HepG2 (cell line): ENCODE results near the gene LCTL. TPM values are rescaled to one million over a fixed set of nuclear protein-coding genes. Genes with fewer than 3 reads are reported as not detected.

Source experiments
- DRAP1 ChIP-seq: IDR thresholded peaks from 2 replicates; pipeline ENCODE4 v1.6.1; 2016; ENCODE audit warnings: missing genetic modification reagents, missing compliant biosample characterization
- GTF2F1 ChIP-seq: fragments of 150-350 bp; IDR thresholded peaks from 2 replicates; pipeline ENCODE4 v1.6.1; 2014; ENCODE audit warnings: low read length
- JUNB ChIP-seq: sonication (generic); formaldehyde crosslinking; IDR thresholded peaks from 2 replicates; pipeline ENCODE4 v1.8.0; 2022; ENCODE audit warnings: missing genetic modification reagents, mild to moderate bottlenecking, borderline replicate concordance
- KDM3A ChIP-seq: IDR thresholded peaks from 2 replicates; pipeline ENCODE4 v1.6.1; 2018; ENCODE audit warnings: low read depth, missing compliant biosample characterization
- MLLT10 ChIP-seq: sonication (generic); formaldehyde crosslinking; IDR thresholded peaks from 2 replicates; pipeline ENCODE4 v1.4.0; 2020; ENCODE audit warnings: missing genetic modification reagents
- NR3C1 ChIP-seq: sonication (generic); formaldehyde crosslinking; IDR thresholded peaks from 2 replicates; pipeline ENCODE4 v1.4.0; 2020; ENCODE audit warnings: missing genetic modification reagents
- PCBP2 ChIP-seq: fragments of 200-400 bp; formaldehyde crosslinking; optimal IDR thresholded peaks from 2 replicates; pipeline ENCODE3; 2018; ENCODE audit warnings: low read length, low read depth; ENCODE audit not compliant: poor library complexity, severe bottlenecking
- POGZ ChIP-seq: sonication (generic); formaldehyde crosslinking; IDR thresholded peaks from 2 replicates; pipeline ENCODE4 v1.4.0; 2020; ENCODE audit warnings: mild to moderate bottlenecking, missing genetic modification reagents
- POLR2A ChIP-seq, 2 experiments: IDR thresholded peaks; 2 replicates each; pipeline ENCODE4 v1.6.1; 2011; ENCODE audit warnings: low read depth in 2 of 2, low read length in 2 of 2, mild to moderate bottlenecking in 1 of 2, moderate library complexity in 1 of 2; ENCODE audit not compliant: insufficient read depth in 1 of 2
- RXRB ChIP-seq: IDR thresholded peaks from 2 replicates; pipeline ENCODE4 v1.6.1; 2016; ENCODE audit warnings: borderline replicate concordance, missing genetic modification reagents, missing compliant biosample characterization
- SCMH1 ChIP-seq: sonication (generic); formaldehyde crosslinking; IDR thresholded peaks from 2 replicates; pipeline ENCODE4 v1.9.0; 2021; ENCODE audit warnings: missing genetic modification reagents, mild to moderate bottlenecking, borderline replicate concordance
- SSRP1 ChIP-seq: IDR thresholded peaks from 2 replicates; pipeline ENCODE4 v1.6.1; 2016; ENCODE audit warnings: control low read depth
- THAP11 ChIP-seq: IDR thresholded peaks from 2 replicates; pipeline ENCODE4 v1.6.1; 2016; ENCODE audit warnings: missing biosample characterization, missing genetic modification reagents
- ZNF317 ChIP-seq: sonication (generic); formaldehyde crosslinking; IDR thresholded peaks from 2 replicates; pipeline ENCODE4 v1.5.0; 2020; ENCODE audit warnings: mild to moderate bottlenecking, missing genetic modification reagents
- ZNF598 ChIP-seq: sonication (generic); formaldehyde crosslinking; IDR thresholded peaks from 2 replicates; pipeline ENCODE4 v1.5.1; 2020; ENCODE audit warnings: mild to moderate bottlenecking, missing genetic modification reagents, borderline replicate concordance
- ZNF850 ChIP-seq: sonication (generic); formaldehyde crosslinking; conservative IDR thresholded peaks from 2 replicates; pipeline ENCODE4 v1.9.0; 2021; ENCODE audit warnings: mild to moderate bottlenecking, missing genetic modification reagents
- ZSCAN31 ChIP-seq: sonication (generic); formaldehyde crosslinking; IDR thresholded peaks from 2 replicates; pipeline ENCODE4 v1.5.0; 2020; ENCODE audit warnings: low read depth, mild to moderate bottlenecking, missing genetic modification reagents
- polyA plus RNA-seq, 8 experiments: library from polyadenylated mRNA; depleted of rRNA in 3 of 8; stranded (reverse) in 7 of 8; unstranded in 1 of 8; fragments of >200 nt; fragmentation: Illumina TruSeq in 4 of 8; extraction: Trizol in 4 of 8; gene quantifications; 2 replicates each; pipeline versions ENCODE4 v1.2.1 to v1.2.3, GENCODE V29; 2011 to 2016; ENCODE audit warnings: low read depth in 4 of 8, missing spikeins in 1 of 8, mixed read lengths in 1 of 8; ENCODE audit not compliant: insufficient read depth in 1 of 8
- total RNA-seq, 5 experiments: library from RNA; depleted of rRNA; stranded (reverse); fragments of >200 nt; fragmentation: Illumina TruSeq; extraction: Trizol; gene quantifications; 2 replicates each; pipeline ENCODE4 v1.2.3, GENCODE V29; 2016; ENCODE audit warnings: low read depth in 1 of 5
- TF ChIP-seq, protein P1 (sequence below): sonication (generic); formaldehyde crosslinking; IDR thresholded peaks from 2 replicates; pipeline ENCODE4 v1.4.0; 2020; ENCODE audit warnings: mild to moderate bottlenecking, low read depth, missing genetic modification reagents
- TF ChIP-seq, protein P2 (sequence below): sonication (generic); formaldehyde crosslinking; IDR thresholded peaks from 2 replicates; pipeline ENCODE4 v1.4.0; 2020; ENCODE audit warnings: mild to moderate bottlenecking, missing genetic modification reagents
- TF ChIP-seq, protein P3 (sequence below): IDR thresholded peaks from 2 replicates; pipeline ENCODE4 v1.6.1; 2016; ENCODE audit warnings: mild to moderate bottlenecking, missing biosample characterization, missing genetic modification reagents
- TF ChIP-seq, protein P4 (sequence below): sonication (generic); formaldehyde crosslinking; conservative IDR thresholded peaks from 2 replicates; pipeline ENCODE4 v1.8.0; 2022; ENCODE audit warnings: missing genetic modification reagents

Gene LCTL
- total and polyA plus RNA-seq, 2 of the 13 experiments (the other 11 are each of a cell fraction or from before 2014, with no cell fraction given): 0.96 to 1.4 TPM

DNA sequence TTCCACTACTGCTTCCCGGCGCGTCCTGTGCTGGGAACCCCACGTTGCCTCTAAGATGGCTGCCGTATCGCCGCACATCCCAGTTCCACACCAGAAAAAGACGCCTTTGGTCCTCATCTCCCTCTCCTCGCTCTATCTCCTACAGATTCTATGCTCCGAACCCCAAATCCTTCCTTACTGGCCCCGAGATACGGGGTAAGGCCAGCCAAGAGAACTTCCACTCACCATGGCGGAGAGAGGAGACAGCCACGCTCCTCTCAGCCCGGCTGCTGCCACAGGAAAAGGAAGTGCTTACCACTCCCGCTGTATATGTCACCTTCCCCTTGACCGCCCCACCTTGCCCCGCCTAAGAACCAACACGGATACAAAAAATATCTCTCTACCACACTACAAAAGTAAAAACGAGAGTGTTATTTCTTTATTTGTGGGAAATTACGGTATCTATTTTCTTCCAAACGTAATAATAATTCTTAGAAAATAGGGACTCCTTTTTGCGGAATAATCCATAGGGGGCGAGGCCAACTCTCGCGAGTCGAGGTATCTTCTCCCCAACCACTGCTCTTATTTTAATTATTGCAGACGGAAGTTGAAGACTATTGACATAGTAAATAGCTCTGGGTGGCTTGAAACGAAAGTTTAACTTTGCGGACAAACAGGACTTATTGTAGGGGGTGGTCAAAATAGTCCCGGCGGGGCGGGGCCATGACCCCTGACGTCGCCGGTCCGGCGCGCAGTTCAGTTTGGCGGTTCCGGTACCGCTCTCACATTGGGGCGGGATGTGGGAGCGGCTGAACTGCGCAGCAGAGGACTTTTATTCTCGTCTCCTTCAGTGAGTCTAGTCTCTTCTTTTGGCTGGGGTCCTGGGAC, 61.0 kb downstream of the LCTL start, which contains the start of the genes RPL4 and ZWILCH (continued):
- peak; percentile 25; the same call in 1 of the 2 replicates for TF ChIP-seq RXRB (CRISPR knock-in tag)
- TF ChIP-seq PCBP2: no peak
- no peak for TF ChIP-seq SSRP1
- peak; percentile 51; the same call in 1 of the 2 replicates for TF ChIP-seq POGZ
- TF ChIP-seq GTF2F1: peak; percentile 65; the same call in 1 of the 2 replicates
- TF ChIP-seq ZNF317 (CRISPR knock-in tag): no peak
- TF ChIP-seq ZNF598 (CRISPR knock-in tag): no peak; the same call in 1 of the 2 replicates
- TF ChIP-seq, protein P1, sequence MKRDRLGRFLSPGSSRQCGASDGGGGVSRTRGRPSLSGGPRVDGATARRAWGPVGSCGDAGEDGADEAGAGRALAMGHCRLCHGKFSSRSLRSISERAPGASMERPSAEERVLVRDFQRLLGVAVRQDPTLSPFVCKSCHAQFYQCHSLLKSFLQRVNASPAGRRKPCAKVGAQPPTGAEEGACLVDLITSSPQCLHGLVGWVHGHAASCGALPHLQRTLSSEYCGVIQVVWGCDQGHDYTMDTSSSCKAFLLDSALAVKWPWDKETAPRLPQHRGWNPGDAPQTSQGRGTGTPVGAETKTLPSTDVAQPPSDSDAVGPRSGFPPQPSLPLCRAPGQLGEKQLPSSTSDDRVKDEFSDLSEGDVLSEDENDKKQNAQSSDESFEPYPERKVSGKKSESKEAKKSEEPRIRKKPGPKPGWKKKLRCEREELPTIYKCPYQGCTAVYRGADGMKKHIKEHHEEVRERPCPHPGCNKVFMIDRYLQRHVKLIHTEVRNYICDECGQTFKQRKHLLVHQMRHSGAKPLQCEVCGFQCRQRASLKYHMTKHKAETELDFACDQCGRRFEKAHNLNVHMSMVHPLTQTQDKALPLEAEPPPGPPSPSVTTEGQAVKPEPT (CRISPR knock-in tag): no peak
- TF ChIP-seq SCMH1 (CRISPR knock-in tag): no peak
- TF ChIP-seq, protein P2, sequence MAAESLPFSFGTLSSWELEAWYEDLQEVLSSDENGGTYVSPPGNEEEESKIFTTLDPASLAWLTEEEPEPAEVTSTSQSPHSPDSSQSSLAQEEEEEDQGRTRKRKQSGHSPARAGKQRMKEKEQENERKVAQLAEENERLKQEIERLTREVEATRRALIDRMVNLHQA (CRISPR knock-in tag): no peak
- TF ChIP-seq DRAP1: peak; percentile 66
- TF ChIP-seq NR3C1 (CRISPR knock-in tag): no peak
- TF ChIP-seq, protein P3, sequence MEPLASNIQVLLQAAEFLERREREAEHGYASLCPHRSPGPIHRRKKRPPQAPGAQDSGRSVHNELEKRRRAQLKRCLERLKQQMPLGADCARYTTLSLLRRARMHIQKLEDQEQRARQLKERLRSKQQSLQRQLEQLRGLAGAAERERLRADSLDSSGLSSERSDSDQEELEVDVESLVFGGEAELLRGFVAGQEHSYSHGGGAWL (CRISPR knock-in tag): no peak; the same call in 1 of the 2 replicates
- no peak for TF ChIP-seq KDM3A
- TF ChIP-seq JUNB: no peak
- peak; percentile 85 for TF ChIP-seq THAP11 (CRISPR knock-in tag)
- TF ChIP-seq ZNF850: no peak
- TF ChIP-seq MLLT10 (CRISPR knock-in tag): no peak
- peak; percentile 94 to 96 for TF ChIP-seq POLR2A (IDR thresholded peaks at IDR 0.05; ENCODE audit: insufficient read depth in 1 of 2, low read depth in 2 of 2, low read length in 2 of 2)
- TF ChIP-seq, protein P4, sequence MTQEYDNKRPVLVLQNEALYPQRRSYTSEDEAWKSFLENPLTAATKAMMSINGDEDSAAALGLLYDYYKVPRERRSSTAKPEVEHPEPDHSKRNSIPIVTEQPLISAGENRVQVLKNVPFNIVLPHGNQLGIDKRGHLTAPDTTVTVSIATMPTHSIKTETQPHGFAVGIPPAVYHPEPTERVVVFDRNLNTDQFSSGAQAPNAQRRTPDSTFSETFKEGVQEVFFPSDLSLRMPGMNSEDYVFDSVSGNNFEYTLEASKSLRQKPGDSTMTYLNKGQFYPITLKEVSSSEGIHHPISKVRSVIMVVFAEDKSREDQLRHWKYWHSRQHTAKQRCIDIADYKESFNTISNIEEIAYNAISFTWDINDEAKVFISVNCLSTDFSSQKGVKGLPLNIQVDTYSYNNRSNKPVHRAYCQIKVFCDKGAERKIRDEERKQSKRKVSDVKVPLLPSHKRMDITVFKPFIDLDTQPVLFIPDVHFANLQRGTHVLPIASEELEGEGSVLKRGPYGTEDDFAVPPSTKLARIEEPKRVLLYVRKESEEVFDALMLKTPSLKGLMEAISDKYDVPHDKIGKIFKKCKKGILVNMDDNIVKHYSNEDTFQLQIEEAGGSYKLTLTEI (CRISPR knock-in tag): no peak
- no peak for TF ChIP-seq ZSCAN31 (CRISPR knock-in tag)
